A549 (cell line): Measurements from ENCODE around the gene TMEM214. TPM values are rescaled to one million over a fixed set of nuclear protein-coding genes. Genes with fewer than 3 reads are reported as not detected.

ENCODE experiments used
- ATAC-seq, 2 experiments: fragments of 200-7000 bp in 1 of 2; fragments of >200 bp in 1 of 2; cut with Nextera tagmentation in 1 of 2; cut with Tn5 transposase in 1 of 2; 3 replicates each; pipeline versions ENCODE4 v1.8.0 to v1.9.1; 2018 to 2020; ENCODE audit warnings: mild to moderate bottlenecking in 1 of 2, moderate library complexity in 1 of 2
- CTCF ChIA-PET: fragments of 300-600 bp; sonication (Branson Sonifier 250); formaldehyde crosslinking; extraction: SDS; loops from one replicate; lab custom pipeline; 2021; ENCODE audit warnings: antibody characterized with exemption, inconsistent platforms; lab: Yijun Ruan, JAX
- POLR2A ChIA-PET: fragments of 350-600 bp; formaldehyde crosslinking; extraction: SDS; loops from one replicate; lab custom pipeline; 2021; ENCODE audit warnings: antibody characterized with exemption, inconsistent platforms; lab: Yijun Ruan, JAX
- DNase-seq, 2 experiments: peaks; one replicate each; pipeline versions ENCODE4 v3.0.0 to v3.0.0-alpha.2; 2011 to 2016; ENCODE audit warnings: low read depth in 1 of 2, low spot score in 1 of 2
- FAIRE-seq: peaks from 2 replicates; lab custom pipeline; 2011; peaks lifted over from hg19 to GRCh38; lab: Jason Lieb, UNC
- H3K27ac ChIP-seq, 2 experiments: fragments of >200 bp; sonication (Bioruptor Twin); formaldehyde crosslinking; 3 replicates each; pipeline ENCODE4 v1.5.1; 2016 to 2017
- H3K4me1 ChIP-seq: fragments of >200 bp; sonication (Bioruptor Twin); formaldehyde crosslinking; 3 replicates; pipeline ENCODE4 v1.6.1; 2016
- H3K4me2 ChIP-seq: fragments of >200 bp; sonication (Bioruptor Twin); formaldehyde crosslinking; 3 replicates; pipeline ENCODE4 v1.6.1; 2016
- H3K4me3 ChIP-seq: fragments of >200 bp; sonication (Bioruptor Twin); formaldehyde crosslinking; 3 replicates; pipeline ENCODE4 v1.5.1; 2016
- H3K9me3 ChIP-seq: fragments of >200 bp; sonication (Bioruptor Twin); formaldehyde crosslinking; 3 replicates; pipeline ENCODE4 v1.6.1; 2016
- EHF ChIP-seq: fragments of 250-450 bp; sonication (Bioruptor Pico); IDR thresholded peaks from 2 replicates; pipeline ENCODE4 v1.5.0; 2020; ENCODE audit warnings: mild to moderate bottlenecking
- ELK1 ChIP-seq: fragments of 150-350 bp; IDR thresholded peaks from 2 replicates; pipeline ENCODE4 v1.6.1; 2014; ENCODE audit warnings: low read depth, mild to moderate bottlenecking, low read length
- FOSL2 ChIP-seq, 2 experiments: fragments of 450-650 bp in 1 of 2; fragments of >200 bp in 1 of 2; sonication (Bioruptor Twin) in 1 of 2; formaldehyde crosslinking; IDR thresholded peaks; 2 replicates each; pipeline versions ENCODE4 v1.5.0 to v1.6.1; 2016 to 2020; ENCODE audit warnings: mild to moderate bottlenecking in 1 of 2, moderate library complexity in 1 of 2
- NR3C1 ChIP-seq: fragments of >200 bp; sonication (Bioruptor Twin); formaldehyde crosslinking; IDR thresholded peaks from 3 replicates; pipeline ENCODE4 v1.6.1; 2017
- PHF8 ChIP-seq: fragments of 200-600 bp; sonication (generic); IDR thresholded peaks from 2 replicates; pipeline ENCODE4 v1.6.1; 2016; ENCODE audit warnings: low read depth, mild to moderate bottlenecking, antibody characterized with exemption, moderate library complexity, borderline replicate concordance
- RAD21 ChIP-seq, 2 experiments: fragments of >200 bp in 1 of 2; sonication (Bioruptor Twin) in 1 of 2; formaldehyde crosslinking in 1 of 2; IDR thresholded peaks in 1 of 2; conservative IDR thresholded peaks in 1 of 2; 2 replicates in 1 of 2; 3 replicates in 1 of 2; pipeline ENCODE4 v1.6.1; 2012 to 2018; ENCODE audit warnings: inconsistent platforms in 1 of 2
- RFX5 ChIP-seq: fragments of 450-650 bp; IDR thresholded peaks from 2 replicates; pipeline ENCODE4 v1.7.1; 2014; ENCODE audit warnings: antibody characterized with exemption, mild to moderate bottlenecking, moderate library complexity
- SMC3 ChIP-seq: fragments of >200 bp; sonication (Bioruptor Twin); formaldehyde crosslinking; IDR thresholded peaks from 3 replicates; pipeline ENCODE4 v1.6.1; 2018; ENCODE audit warnings: inconsistent platforms
- ZSCAN20 ChIP-seq: fragments of 250-450 bp; sonication (Bioruptor Pico); IDR thresholded peaks from 2 replicates; pipeline ENCODE4 v1.8.0; 2022; ENCODE audit warnings: mild to moderate bottlenecking, moderate library complexity
- WGBS: methylation state at CpG from one replicate; pipeline ENCODE4 v1.1.6; 2017; ENCODE audit errors: missing lambda C conversion rate; 5-methylcytosine and 5-hydroxymethylcytosine counted together
- polyA plus RNA-seq, 4 experiments: library from polyadenylated mRNA; depleted of rRNA in 3 of 4; stranded (reverse); fragments of >200 nt; fragmentation: RNase III in 1 of 4; extraction: RNeasy Plus Mini Kit Qiagen cat#74134 plus additional on column Dnase treatment in 1 of 4; gene quantifications; 2 replicates in 3 of 4; 3 replicates in 1 of 4; pipeline ENCODE4 v1.2.3, GENCODE V29; 2011 to 2017

Gene TMEM214
- polyA plus RNA-seq, 2 of the 4 experiments (the other 2 are of a cell fraction): 54.3 to 74.9 TPM

DNA sequence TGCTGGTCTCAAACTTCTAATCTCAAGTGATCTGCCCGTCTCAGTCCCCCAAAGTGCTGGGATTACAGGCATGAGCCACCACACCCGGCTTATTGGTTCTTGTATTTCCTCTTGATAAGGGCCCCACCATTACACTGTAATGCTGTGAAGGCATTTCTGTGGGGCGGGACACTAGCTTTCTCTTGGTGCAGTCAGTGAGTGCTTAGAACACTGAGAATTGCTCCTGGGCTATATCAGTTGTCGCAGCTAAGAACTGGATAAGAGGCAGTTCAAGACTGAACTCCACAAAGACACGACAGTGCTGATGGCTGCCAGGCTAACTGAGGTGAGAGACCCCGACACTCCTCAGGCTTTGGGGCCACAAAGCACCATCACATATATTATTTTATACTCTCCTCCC, 55.9 kb downstream of the TMEM214 start:
- WGBS: 85% methylated on average over 6 of the region's 6 CpGs
- CTCF ChIA-PET: interaction anchor here (1.1 to 15.3 kb wide), 11 partner anchors 7 to 242 kb away, joined by 3 to 253 read pairs (median 8); partner anchors contain the start of gene OST4
- no peak for ATAC-seq
- Histone ChIP-seq H3K9me3 (no peaks in the 10 kb centered on the region), H3K4me3 (no peak overlapping the region), H3K4me2 (no peak overlapping the region), H3K27ac (no peak overlapping the region), H3K4me1 (peaks cover 18% of the 10 kb centered on the region)
- FAIRE-seq: no peak
- POLR2A ChIA-PET: no interaction called here
- no peak for TF ChIP-seq RFX5
- no peak for TF ChIP-seq RAD21 (conservative IDR thresholded peaks at IDR 0.05 in 1 of 2, IDR thresholded peaks at IDR 0.05 in 1 of 2)
- no peak for TF ChIP-seq PHF8
- no peak for TF ChIP-seq ELK1
- no peak for TF ChIP-seq ZSCAN20 (CRISPR knock-in tag)
- TF ChIP-seq SMC3: no peak
- no peak for TF ChIP-seq FOSL2 (IDR thresholded peaks at IDR 0.05)
- no peak for TF ChIP-seq FOSL2 (CRISPR knock-in tag; IDR thresholded peaks at IDR 0.05)
- DNase-seq: no peak

DNA sequence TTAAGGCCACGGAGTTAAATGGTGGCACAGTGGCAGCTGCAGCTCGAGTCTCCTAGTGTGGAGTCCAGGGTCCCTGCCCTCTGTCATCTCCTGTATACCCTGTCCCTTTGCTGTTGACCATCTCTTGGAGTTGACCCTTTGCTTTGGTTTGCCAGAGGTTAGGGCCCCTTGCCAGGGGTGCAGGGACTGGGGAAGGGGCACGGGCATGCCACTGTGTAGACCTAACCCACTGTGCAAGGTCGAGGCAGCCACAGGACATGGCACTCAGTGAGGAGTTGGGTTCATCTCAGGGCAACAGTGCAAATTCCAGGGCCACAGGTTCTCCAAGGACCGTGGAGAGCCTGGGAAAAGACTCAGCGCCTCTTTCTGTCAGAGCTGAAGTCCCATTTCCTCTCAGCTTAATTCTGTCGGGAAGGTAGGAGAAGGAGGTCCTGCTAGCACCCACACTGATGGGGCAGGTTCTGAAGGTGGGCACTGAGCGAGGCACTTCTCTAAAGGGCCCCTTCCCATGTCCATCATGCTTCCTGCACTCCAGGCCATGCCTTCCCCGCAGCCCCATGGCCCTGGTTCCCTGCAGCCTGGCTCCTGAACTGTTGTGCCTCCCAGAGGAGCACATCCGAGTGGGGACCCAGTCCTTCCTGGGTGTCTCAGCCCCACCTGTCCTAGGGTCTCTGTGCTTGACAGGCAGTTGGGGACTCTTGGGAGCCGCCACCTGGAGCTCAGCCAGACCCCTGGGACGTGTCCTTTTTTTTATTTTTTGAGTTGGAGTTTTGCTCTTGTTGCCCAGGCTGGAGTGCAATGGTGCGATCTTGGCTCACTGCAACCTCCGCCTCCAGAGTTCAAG, 56.6 kb downstream of the TMEM214 start:
- ATAC-seq: no peak
- POLR2A ChIA-PET: interaction anchor here (0.6 kb wide), 1 partner anchor 61 kb away, joined by 3 read pairs; no protein-coding TSS in a partner anchor
- 85% methylated on average over 14 of the region's 14 CpGs for WGBS

More for the DNA sequence above, 56.6 kb downstream of the TMEM214 start:
- no peaks in the 10 kb centered on the region for H3K9me3 ChIP-seq
- no peak for TF ChIP-seq NR3C1
- TF ChIP-seq ZSCAN20 (CRISPR knock-in tag): no peak
- TF ChIP-seq EHF (CRISPR knock-in tag): no peak
- no peak overlapping the region for H3K4me2 ChIP-seq
- no peak overlapping the region for H3K4me3 ChIP-seq
- FAIRE-seq (no peak), DNase-seq (no peak)
- H3K4me1 ChIP-seq: peaks cover 24% of the 10 kb centered on the region
- no peak overlapping the region for H3K27ac ChIP-seq
- CTCF ChIA-PET: interaction anchor here (0.6 to 15.3 kb wide), 13 partner anchors 8 to 243 kb away, joined by 3 to 253 read pairs (median 5); partner anchors contain the start of gene OST4

Other genes with a start within 250 kb of the TMEM214 start
- 44.1 and 46.0 TPM in 2 replicates for gene CENPA, start 246.9 kb upstream of the TMEM214 start, polyA plus RNA-seq (2011; rRNA removed)
- 41.6 to 45.7 TPM (median 43.7 TPM) in 3 replicates for gene CENPA, start 246.9 kb upstream of the TMEM214 start, polyA plus RNA-seq (2017; fragmentation: RNase III; extraction: RNeasy Plus Mini Kit Qiagen cat#74134 plus additional on column Dnase treatment)
- gene DPYSL5, start 184.8 kb upstream of the TMEM214 start, polyA plus RNA-seq (2011; rRNA removed): 2.4 and 2.5 TPM in 2 replicates
- gene DPYSL5, start 184.8 kb upstream of the TMEM214 start, polyA plus RNA-seq (2017; fragmentation: RNase III; extraction: RNeasy Plus Mini Kit Qiagen cat#74134 plus additional on column Dnase treatment): 6.8 to 8.3 TPM (median 8.2 TPM) in 3 replicates
- gene MAPRE3, start 62.3 kb upstream of the TMEM214 start, polyA plus RNA-seq (2011; rRNA removed): 12.0 and 12.1 TPM in 2 replicates
- gene MAPRE3, start 62.3 kb upstream of the TMEM214 start, polyA plus RNA-seq (2017; fragmentation: RNase III; extraction: RNeasy Plus Mini Kit Qiagen cat#74134 plus additional on column Dnase treatment): 19.3 to 21.8 TPM (median 21.5 TPM) in 3 replicates
- gene AGBL5, start 18.7 kb downstream of the TMEM214 start, polyA plus RNA-seq (2011; rRNA removed): 48.3 and 52.7 TPM in 2 replicates
- 25.5 to 28.3 TPM (median 26.1 TPM) in 3 replicates for gene AGBL5, start 18.7 kb downstream of the TMEM214 start, polyA plus RNA-seq (2017; fragmentation: RNase III; extraction: RNeasy Plus Mini Kit Qiagen cat#74134 plus additional on column Dnase treatment)
- 392 and 408 TPM in 2 replicates for gene OST4, start 38.7 kb downstream of the TMEM214 start, polyA plus RNA-seq (2011; rRNA removed)
- gene OST4, start 38.7 kb downstream of the TMEM214 start, polyA plus RNA-seq (2017; fragmentation: RNase III; extraction: RNeasy Plus Mini Kit Qiagen cat#74134 plus additional on column Dnase treatment): 809 to 921 TPM (median 880 TPM) in 3 replicates
- gene EMILIN1, start 45.6 kb downstream of the TMEM214 start, polyA plus RNA-seq (2011; rRNA removed): 0.13 TPM in 2 replicates
- 0.46 to 0.51 TPM (median 0.49 TPM) in 3 replicates for gene EMILIN1, start 45.6 kb downstream of the TMEM214 start, polyA plus RNA-seq (2017; fragmentation: RNase III; extraction: RNeasy Plus Mini Kit Qiagen cat#74134 plus additional on column Dnase treatment)
- gene KHK, start 53.8 kb downstream of the TMEM214 start, polyA plus RNA-seq (2011; rRNA removed): 4.2 and 4.4 TPM in 2 replicates
- gene KHK, start 53.8 kb downstream of the TMEM214 start, polyA plus RNA-seq (2017; fragmentation: RNase III; extraction: RNeasy Plus Mini Kit Qiagen cat#74134 plus additional on column Dnase treatment): 7.6 to 8.5 TPM (median 8.3 TPM) in 3 replicates
- 5.8 and 6.6 TPM in 2 replicates for gene CGREF1, start 86.2 kb downstream of the TMEM214 start, polyA plus RNA-seq (2011; rRNA removed)
- 4.5 to 5.4 TPM (median 5.1 TPM) in 3 replicates for gene CGREF1, start 86.2 kb downstream of the TMEM214 start, polyA plus RNA-seq (2017; fragmentation: RNase III; extraction: RNeasy Plus Mini Kit Qiagen cat#74134 plus additional on column Dnase treatment)
- 1.9 and 2.4 TPM in 2 replicates for gene ABHD1, start 90.8 kb downstream of the TMEM214 start, polyA plus RNA-seq (2011; rRNA removed)
- gene ABHD1, start 90.8 kb downstream of the TMEM214 start, polyA plus RNA-seq (2017; fragmentation: RNase III; extraction: RNeasy Plus Mini Kit Qiagen cat#74134 plus additional on column Dnase treatment): 0.96 to 1.0 TPM (median 1.0 TPM) in 3 replicates
- gene PREB, start 101.7 kb downstream of the TMEM214 start, polyA plus RNA-seq (2011; rRNA removed): 79.9 and 139 TPM in 2 replicates
- 52.3 to 58.2 TPM (median 54.6 TPM) in 3 replicates for gene PREB, start 101.7 kb downstream of the TMEM214 start, polyA plus RNA-seq (2017; fragmentation: RNase III; extraction: RNeasy Plus Mini Kit Qiagen cat#74134 plus additional on column Dnase treatment)
- not detected in 2 replicates for gene PRR30, start 106.4 kb downstream of the TMEM214 start, polyA plus RNA-seq (2011; rRNA removed)
- not detected in 3 replicates for gene PRR30, start 106.4 kb downstream of the TMEM214 start, polyA plus RNA-seq (2017; fragmentation: RNase III; extraction: RNeasy Plus Mini Kit Qiagen cat#74134 plus additional on column Dnase treatment)
- gene TCF23, start 116.0 kb downstream of the TMEM214 start, polyA plus RNA-seq (2011; rRNA removed): not detected in 2 replicates
- not detected in 3 replicates for gene TCF23, start 116.0 kb downstream of the TMEM214 start, polyA plus RNA-seq (2017; fragmentation: RNase III; extraction: RNeasy Plus Mini Kit Qiagen cat#74134 plus additional on column Dnase treatment)
- 346 and 429 TPM in 2 replicates for gene ATRAID, start 179.1 kb downstream of the TMEM214 start, polyA plus RNA-seq (2011; rRNA removed)
- 166 to 176 TPM (median 172 TPM) in 3 replicates for gene ATRAID, start 179.1 kb downstream of the TMEM214 start, polyA plus RNA-seq (2017; fragmentation: RNase III; extraction: RNeasy Plus Mini Kit Qiagen cat#74134 plus additional on column Dnase treatment)
- gene SLC5A6, start 179.3 kb downstream of the TMEM214 start, polyA plus RNA-seq (2011; rRNA removed): 86.7 and 104 TPM in 2 replicates
- gene SLC5A6, start 179.3 kb downstream of the TMEM214 start, polyA plus RNA-seq (2017; fragmentation: RNase III; extraction: RNeasy Plus Mini Kit Qiagen cat#74134 plus additional on column Dnase treatment): 77.2 to 86.6 TPM (median 82.7 TPM) in 3 replicates
- 50.5 and 61.8 TPM in 2 replicates for gene CAD, start 184.4 kb downstream of the TMEM214 start, polyA plus RNA-seq (2011; rRNA removed)
- gene CAD, start 184.4 kb downstream of the TMEM214 start, polyA plus RNA-seq (2017; fragmentation: RNase III; extraction: RNeasy Plus Mini Kit Qiagen cat#74134 plus additional on column Dnase treatment): 69.3 to 71.2 TPM (median 70.2 TPM) in 3 replicates
- gene SLC30A3, start 230.1 kb downstream of the TMEM214 start, polyA plus RNA-seq (2011; rRNA removed): 0.90 and 0.97 TPM in 2 replicates
- gene SLC30A3, start 230.1 kb downstream of the TMEM214 start, polyA plus RNA-seq (2017; fragmentation: RNase III; extraction: RNeasy Plus Mini Kit Qiagen cat#74134 plus additional on column Dnase treatment): 1.6 to 1.9 TPM (median 1.7 TPM) in 3 replicates
- gene DNAJC5G, start 242.5 kb downstream of the TMEM214 start, polyA plus RNA-seq (2011; rRNA removed): 0.12 TPM in 1 of 2 replicates, not detected in the other
- gene DNAJC5G, start 242.5 kb downstream of the TMEM214 start, polyA plus RNA-seq (2017; fragmentation: RNase III; extraction: RNeasy Plus Mini Kit Qiagen cat#74134 plus additional on column Dnase treatment): not detected in 3 replicates
- 0.05 and 0.14 TPM in 2 replicates for gene TRIM54, start 249.5 kb downstream of the TMEM214 start, polyA plus RNA-seq (2011; rRNA removed)
- 0.07 to 0.13 TPM (median 0.11 TPM) in 3 replicates for gene TRIM54, start 249.5 kb downstream of the TMEM214 start, polyA plus RNA-seq (2017; fragmentation: RNase III; extraction: RNeasy Plus Mini Kit Qiagen cat#74134 plus additional on column Dnase treatment)